Left lung (tissue), 10 donors: ENCODE data around the gene HSPA8. TPM values are rescaled to one million over a fixed set of nuclear protein-coding genes. Genes with fewer than 3 reads are reported as not detected.
A peak's percentile ranks its signal among the peaks of the same experiment; 100 is the strongest.

ENCODE experiments used
- ATAC-seq: fragments of 200-7000 bp; cut with Tn5 transposase; one replicate; pipeline ENCODE4 v1.9.1; 2020; ENCODE audit warnings: moderate library complexity
- DNase-seq, 4 donors: peaks; one replicate each; pipeline ENCODE4 v3.0.0-alpha.2; 2013 to 2020
- H3K27ac ChIP-seq, 2 donors: fragments of 200-600 bp; sonication (generic) in 1 of 2; one replicate each; pipeline versions ENCODE4 v1.5.0 to v1.8.0; 2020 to 2021
- H3K27me3 ChIP-seq, 2 donors: fragments of 200-600 bp; sonication (generic) in 1 of 2; one replicate each; pipeline versions ENCODE4 v1.5.0 to v1.8.0; 2020 to 2021
- H3K36me3 ChIP-seq, 2 donors: fragments of 200-600 bp; sonication (generic) in 1 of 2; one replicate each; pipeline versions ENCODE4 v1.5.0 to v1.8.0; 2020 to 2021
- H3K4me1 ChIP-seq, 2 donors: fragments of 200-600 bp; one replicate each; pipeline ENCODE4 v1.8.0; 2021
- H3K4me3 ChIP-seq, 2 donors: fragments of 200-600 bp; sonication (generic) in 1 of 2; one replicate each; pipeline versions ENCODE4 v1.5.0 to v1.8.0; 2020 to 2021; ENCODE audit warnings: mild to moderate bottlenecking in 1 of 2
- H3K9me3 ChIP-seq, 2 donors: fragments of 200-600 bp; sonication (generic) in 1 of 2; one replicate each; pipeline versions ENCODE4 v1.5.0 to v1.8.0; 2020 to 2021
- intact Hi-C, 2 donors: fragments of 100-400 bp; cut with DNase I; formaldehyde crosslinking; loops; one replicate each; pipeline versions ENCODE4 v1.11.2 to v1.14.2; 2022
- polyA plus RNA-seq, 6 donors: library from polyadenylated mRNA; unstranded; fragments of 120-200 nt; gene quantifications; one replicate each; pipeline ENCODE4 v1.2.1, GENCODE V29; 2013; ENCODE audit not compliant: insufficient read length in 6 of 6
- total RNA-seq, 2 donors: library from RNA; stranded (reverse); fragmentation: NEBNext Ultra II Directional; extraction: Animal tissue kit (Norgen Biotek cat#: 25700); gene quantifications; one replicate each; pipeline ENCODE4 v1.2.1, GENCODE V29; 2021
- TF ChIP-seq, protein P1 (sequence below), 2 donors: fragments of 200-600 bp; sonication (generic) in 1 of 2; IDR thresholded peaks; one replicate each; pipeline versions ENCODE4 v1.5.0 to v1.8.0; 2021; ENCODE audit warnings: antibody characterized with exemption in 2 of 2
- donor health status: DM: no; HTN: yes; CAD: no.
- donor health status: DM: no; HTN: no; CAD: no.

HSPA8 gene
- total and polyA plus RNA-seq, 8 donors: 823 to 1,371 (median 1,074) TPM

DNA sequence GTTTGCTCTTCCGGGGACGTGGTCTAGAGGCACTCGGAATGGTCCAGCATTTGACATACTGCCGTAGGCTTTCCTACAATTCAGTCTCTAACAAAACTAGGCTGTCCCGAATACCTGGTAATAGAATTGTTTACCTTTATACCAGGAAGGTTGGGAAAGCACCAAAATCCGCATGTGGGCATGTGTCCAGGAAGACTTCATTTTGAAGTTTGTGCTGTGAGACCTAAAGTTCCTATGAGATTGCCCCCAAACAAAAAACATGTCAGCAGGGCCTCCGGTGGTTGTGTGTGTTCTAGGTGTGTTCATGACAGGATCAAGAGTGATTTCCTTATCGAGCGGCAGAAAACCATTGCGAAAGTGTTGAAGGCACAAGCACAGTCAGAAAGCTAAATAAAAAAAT is 26.1 kb downstream of the HSPA8 start:
- no peak for ATAC-seq
- Histone ChIP-seq H3K27ac (no peak overlapping the region), H3K4me1 (no peaks in the 10 kb centered on the region), H3K9me3 (no peaks in the 10 kb centered on the region), H3K36me3 (no peaks in the 10 kb centered on the region), H3K27me3 (no peaks in the 10 kb centered on the region), H3K4me3 (no peak overlapping the region)
- TF ChIP-seq, protein P1, sequence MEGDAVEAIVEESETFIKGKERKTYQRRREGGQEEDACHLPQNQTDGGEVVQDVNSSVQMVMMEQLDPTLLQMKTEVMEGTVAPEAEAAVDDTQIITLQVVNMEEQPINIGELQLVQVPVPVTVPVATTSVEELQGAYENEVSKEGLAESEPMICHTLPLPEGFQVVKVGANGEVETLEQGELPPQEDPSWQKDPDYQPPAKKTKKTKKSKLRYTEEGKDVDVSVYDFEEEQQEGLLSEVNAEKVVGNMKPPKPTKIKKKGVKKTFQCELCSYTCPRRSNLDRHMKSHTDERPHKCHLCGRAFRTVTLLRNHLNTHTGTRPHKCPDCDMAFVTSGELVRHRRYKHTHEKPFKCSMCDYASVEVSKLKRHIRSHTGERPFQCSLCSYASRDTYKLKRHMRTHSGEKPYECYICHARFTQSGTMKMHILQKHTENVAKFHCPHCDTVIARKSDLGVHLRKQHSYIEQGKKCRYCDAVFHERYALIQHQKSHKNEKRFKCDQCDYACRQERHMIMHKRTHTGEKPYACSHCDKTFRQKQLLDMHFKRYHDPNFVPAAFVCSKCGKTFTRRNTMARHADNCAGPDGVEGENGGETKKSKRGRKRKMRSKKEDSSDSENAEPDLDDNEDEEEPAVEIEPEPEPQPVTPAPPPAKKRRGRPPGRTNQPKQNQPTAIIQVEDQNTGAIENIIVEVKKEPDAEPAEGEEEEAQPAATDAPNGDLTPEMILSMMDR (IDR thresholded peaks at IDR 0.05): no peak
- DNase-seq: no peak
- intact Hi-C loops: no loop called here

DNA sequence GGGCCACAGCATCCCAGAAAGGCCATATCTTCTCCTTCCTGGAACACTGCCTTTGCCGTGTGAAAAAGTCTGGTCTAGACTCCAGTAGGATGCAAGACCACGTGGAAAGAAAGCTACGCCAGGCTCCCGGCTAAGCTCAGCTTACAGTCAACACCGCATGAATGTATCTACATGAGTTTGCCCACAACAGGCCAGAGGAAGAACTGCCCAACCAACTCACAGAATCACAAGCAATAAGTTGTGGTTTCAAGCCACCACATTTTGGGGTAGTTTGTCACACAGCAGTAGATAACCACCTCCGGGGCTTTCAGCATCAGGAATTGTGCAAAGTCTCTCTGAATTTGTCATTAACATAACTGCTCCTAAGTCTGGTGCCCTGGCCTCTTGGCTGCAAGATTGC is 27.3 kb downstream of the HSPA8 start:
- H3K9me3 ChIP-seq: no peaks in the 10 kb centered on the region
- ATAC-seq: no peak

DNA sequence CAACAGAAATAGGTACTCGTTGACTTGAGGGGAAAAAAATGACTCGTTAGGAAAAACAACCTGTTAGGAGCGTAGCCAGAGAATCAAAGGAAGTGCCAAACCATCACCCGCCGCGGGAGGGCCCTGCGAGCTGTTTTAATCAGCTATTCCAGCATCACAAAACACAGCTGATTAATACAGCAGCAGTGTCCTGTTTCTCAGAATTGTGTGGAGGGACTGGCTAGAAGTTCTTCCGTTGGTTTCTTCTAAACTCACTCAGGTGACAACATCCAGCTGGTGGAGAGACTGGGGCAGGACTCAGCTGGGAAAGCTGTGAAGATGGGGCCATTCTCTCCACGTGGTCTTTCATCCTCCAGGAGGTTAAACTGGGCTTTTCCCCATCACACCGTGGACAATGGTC is 28.0 kb downstream of the HSPA8 start:
- no peaks in the 10 kb centered on the region for H3K27me3 ChIP-seq
- TF ChIP-seq, protein P1 (IDR thresholded peaks at IDR 0.05): no peak
- no peaks in the 10 kb centered on the region for H3K9me3 ChIP-seq
- H3K36me3 ChIP-seq: no peaks in the 10 kb centered on the region
- no peak overlapping the region for H3K4me3 ChIP-seq
- intact Hi-C loops: no loop called here
- no peaks in the 10 kb centered on the region for H3K4me1 ChIP-seq
- no peak overlapping the region for H3K27ac ChIP-seq
- no peak for ATAC-seq
- DNase-seq: no peak

More for the DNA sequence above, 27.3 kb downstream of the HSPA8 start:
- Histone ChIP-seq H3K36me3 (no peaks in the 10 kb centered on the region), H3K27me3 (no peaks in the 10 kb centered on the region), H3K4me3 (no peak overlapping the region), H3K27ac (no peak overlapping the region), H3K4me1 (no peaks in the 10 kb centered on the region)
- TF ChIP-seq, protein P1 (IDR thresholded peaks at IDR 0.05): no peak
- no peak for DNase-seq
- intact Hi-C loops: no loop called here

DNA sequence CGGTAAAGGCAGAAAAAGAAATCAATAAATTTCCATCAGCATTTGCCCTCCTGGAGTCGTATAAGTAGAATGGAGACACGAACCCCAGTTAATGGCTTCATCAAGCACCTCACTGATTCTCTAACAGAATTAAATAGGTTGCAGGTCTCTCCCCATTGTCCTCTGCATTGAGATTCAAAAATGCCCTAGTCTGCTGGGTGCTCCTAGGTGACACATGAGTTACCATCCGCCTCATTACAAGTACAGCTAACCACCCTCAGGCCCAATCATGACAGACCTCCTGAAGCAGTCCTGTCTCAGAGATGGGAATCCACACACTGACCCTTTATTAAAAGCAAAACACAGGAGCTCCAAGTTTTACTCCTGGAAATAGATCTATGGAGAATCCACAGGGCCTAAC is 31.4 kb downstream of the HSPA8 start:
- TF ChIP-seq, protein P1 (IDR thresholded peaks at IDR 0.05): no peak
- H3K27ac ChIP-seq: no peak overlapping the region
- H3K36me3 ChIP-seq: no peaks in the 10 kb centered on the region
- intact Hi-C loops: no loop called here
- H3K4me3 ChIP-seq: no peak overlapping the region
- DNase-seq (no peak), ATAC-seq (no peak)
- no peaks in the 10 kb centered on the region for H3K27me3 ChIP-seq
- no peaks in the 10 kb centered on the region for H3K4me1 ChIP-seq
- H3K9me3 ChIP-seq: no peaks in the 10 kb centered on the region

- ATAC-seq: peak; percentile 90
- intact Hi-C loops: loop anchor here in 1 of 2 donors (5.0 kb wide), 1 partner anchor 154 kb away; no protein-coding TSS in a partner anchor
- Histone ChIP-seq H3K27me3 (peaks cover 0 to 18% of the 10 kb centered on the region in 2 donors), H3K4me1 (peaks cover 4 to 10% of the 10 kb centered on the region in 2 donors), H3K27ac (no peak overlapping the region), H3K9me3 (no peaks in the 10 kb centered on the region), H3K36me3 (no peaks in the 10 kb centered on the region), H3K4me3 (no peak overlapping the region)
- TF ChIP-seq, protein P1 (IDR thresholded peaks at IDR 0.05): peak; percentile 51 to 61
- DNase-seq: peak in 2 of 4 donors; percentile 24 to 41
Observed at GRCh38 chr11:123020968-123021367, 41.0 kb downstream of the HSPA8 start.
